HG03060 (cell line): ENCODE data around the gene SV2A.
A peak's percentile ranks its signal among the peaks of the same experiment; 100 is the strongest.

Experiments used
- ATAC-seq: cut with Tn5 transposase; IDR thresholded peaks from one replicate; pipeline ENCODE4 v1.9.1; 2021; ENCODE audit warnings: low read depth, moderate number of reproducible peaks; ENCODE audit not compliant: unreplicated experiment

The SV2A gene

DNA sequence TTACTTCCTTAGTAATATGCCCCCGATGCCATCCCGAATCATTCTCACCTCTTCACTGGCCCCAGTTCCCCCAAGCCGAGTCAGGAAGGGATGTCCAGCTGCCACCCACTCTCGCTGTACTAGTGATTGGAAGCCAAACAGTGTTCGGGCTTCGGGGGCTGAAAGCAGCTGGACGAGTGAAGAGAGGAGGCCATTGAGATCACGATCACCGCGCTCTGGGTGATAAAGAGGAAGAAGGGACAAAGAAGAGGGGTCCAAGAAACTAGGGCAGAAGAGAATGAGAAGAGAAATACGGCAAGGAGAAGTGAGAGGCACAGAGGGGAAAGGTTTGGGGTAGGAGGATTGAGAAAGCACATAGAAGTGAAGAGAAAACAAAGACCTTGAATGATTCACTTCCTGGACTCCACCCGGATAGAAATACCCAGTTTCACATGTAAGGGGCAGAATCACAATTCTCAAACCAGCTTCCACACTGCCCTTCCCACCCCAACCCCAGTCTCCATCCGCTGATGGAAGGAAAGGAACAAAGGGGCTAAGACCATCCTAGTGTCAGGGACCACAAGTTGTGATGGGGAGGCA lies 13.7 kb upstream of the SV2A start:
- ATAC-seq: no peak

DNA sequence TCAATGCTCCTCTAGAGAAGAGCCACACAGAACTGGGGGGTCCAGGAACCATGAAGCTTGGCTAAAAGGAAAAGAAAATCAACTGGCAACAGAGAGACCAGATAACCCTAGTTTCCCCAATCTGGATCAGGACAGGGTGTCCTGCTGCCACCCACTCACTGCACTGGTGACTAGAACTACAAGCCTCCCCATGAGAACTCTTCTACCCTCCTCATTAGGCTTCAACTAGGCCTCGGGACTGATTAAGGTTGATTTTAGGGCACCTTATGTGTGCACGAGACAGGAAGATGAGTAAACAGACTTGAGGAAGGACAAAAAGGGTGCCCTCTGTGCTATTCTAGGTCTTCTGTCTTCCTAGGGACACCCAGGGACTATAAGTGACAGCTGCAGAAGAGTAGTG lies 12.2 kb upstream of the SV2A start:
- no peak for ATAC-seq

- ATAC-seq: no peak
Measured at GRCh38 chr1:149928401-149928724, 10.7 kb upstream of the SV2A start.

- peak; percentile 53 for ATAC-seq
Measured at GRCh38 chr1:149927563-149928400, 10.1 kb upstream of the SV2A start, which contains the start of gene SF3B4. Gene SF3B4 (minus strand): TSS chr1:149927803. CDS start chr1:149927759, 44 bp downstream.

GRCh38 chr1:149927056-149927562 lies 9.5 kb upstream of the SV2A start:
- no peak for ATAC-seq

- no peak for ATAC-seq
Measured at GRCh38 chr1:149926296-149926695, 8.7 kb upstream of the SV2A start.

GRCh38 chr1:149925751-149926150 lies 8.1 kb upstream of the SV2A start:
- ATAC-seq: no peak

- ATAC-seq: no peak
Measured at GRCh38 chr1:149925345-149925744, 7.7 kb upstream of the SV2A start.

- ATAC-seq: no peak
Measured at GRCh38 chr1:149923626-149924025, 6.0 kb upstream of the SV2A start.

- ATAC-seq: no peak
Measured at GRCh38 chr1:149916898-149917252, 769 bp downstream of the SV2A start.

- ATAC-seq: no peak
Measured at GRCh38 chr1:149916193-149916897, 1.3 kb downstream of the SV2A start.

- no peak for ATAC-seq
Measured at GRCh38 chr1:149915429-149916192, 2.0 kb downstream of the SV2A start.

DNA sequence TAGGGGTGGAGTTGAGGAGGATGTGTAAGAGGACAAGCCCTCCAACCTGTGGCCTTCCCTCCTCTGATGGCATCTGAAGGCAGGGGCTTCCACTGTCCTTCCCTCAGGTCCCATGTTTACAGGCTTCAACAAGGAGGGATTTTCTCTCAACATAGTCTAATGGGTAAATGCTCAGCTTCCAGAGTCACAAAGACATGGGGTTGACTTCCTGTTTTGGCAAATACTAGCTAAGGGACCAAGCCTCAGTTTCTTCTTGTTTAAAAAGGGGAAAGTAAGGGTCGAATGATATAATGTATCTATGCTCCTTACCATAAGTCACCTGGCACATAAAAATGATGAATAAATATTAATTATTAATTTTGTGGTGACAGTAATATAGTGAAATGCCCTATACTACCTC lies 3.1 kb downstream of the SV2A start:
- ATAC-seq: no peak

GRCh38 chr1:149906570-149907075 lies 11.0 kb downstream of the SV2A start:
- ATAC-seq: no peak

DNA sequence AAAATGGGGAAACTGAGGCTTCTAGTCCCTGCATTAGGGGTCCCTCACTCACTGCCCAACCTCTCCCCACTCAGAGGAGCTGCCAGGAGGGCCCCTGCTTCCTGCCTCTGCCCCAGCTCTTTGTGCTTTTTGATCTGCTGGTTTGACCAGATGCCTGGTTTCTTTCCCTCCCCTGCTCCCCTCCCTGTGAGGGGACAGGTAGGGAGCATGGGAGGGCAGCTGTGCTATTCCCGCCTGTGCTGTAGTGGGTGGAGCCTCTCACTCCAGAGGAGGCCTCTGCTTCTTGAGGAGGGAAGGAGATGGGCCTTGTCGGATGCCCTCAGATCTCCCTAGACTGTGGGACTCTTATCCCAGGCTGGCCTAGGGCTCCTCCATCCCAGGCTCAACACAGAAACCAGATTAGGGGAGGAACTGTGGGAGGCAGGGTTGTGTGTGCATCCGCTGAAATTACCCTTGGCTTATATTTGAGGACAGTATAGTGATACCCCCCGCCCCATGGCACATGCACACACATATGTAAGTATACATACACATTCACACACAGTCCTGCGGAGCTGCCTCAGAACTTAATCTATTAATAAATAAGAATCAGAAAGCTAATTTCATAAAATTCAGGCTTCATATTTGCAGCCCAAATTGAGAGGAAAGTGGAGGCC lies 13.7 kb downstream of the SV2A start:
- ATAC-seq: no peak

DNA sequence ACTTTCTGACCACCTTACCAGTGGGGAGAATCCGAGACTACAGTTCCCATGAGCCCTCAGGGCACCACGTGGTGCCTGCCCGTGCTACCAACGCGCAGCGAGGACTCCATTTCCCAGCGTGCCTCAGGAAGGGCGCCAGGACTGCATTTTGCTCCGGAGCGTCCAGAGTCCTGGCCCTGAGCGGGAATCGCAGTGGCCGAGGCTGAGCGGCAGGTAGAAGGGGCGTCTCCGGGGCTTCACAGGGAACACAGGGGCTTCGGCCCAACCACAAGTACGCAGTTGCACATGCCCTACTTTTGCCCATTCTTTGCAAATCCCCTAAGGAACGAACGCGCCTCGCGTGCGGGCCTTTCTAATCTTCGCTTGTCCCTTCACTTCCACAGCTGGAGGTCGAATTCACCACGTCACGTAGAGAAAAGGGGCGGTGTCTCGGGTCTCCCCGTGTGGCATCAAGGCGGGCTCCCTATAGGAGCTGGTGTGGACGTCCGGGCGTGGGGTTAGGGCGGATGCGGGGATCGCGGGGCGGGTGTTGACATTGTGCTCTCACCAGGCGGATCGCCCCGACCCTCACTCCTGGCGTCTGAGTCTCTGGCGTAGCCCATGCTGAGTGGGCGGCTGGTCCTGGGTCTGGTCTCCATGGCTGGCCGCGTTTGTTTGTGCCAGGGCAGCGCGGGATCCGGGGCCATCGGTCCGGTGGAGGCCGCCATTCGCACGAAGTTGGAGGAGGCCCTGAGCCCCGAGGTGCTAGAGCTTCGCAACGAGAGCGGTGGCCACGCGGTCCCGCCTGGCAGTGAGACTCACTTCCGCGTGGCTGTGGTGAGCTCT lies 18.0 kb downstream of the SV2A start, which contains the start of gene BOLA1:
Gene BOLA1 (plus strand): TSS at position 109 of the 825 bp plus-strand sequence. CDS start 492 bp downstream, at position 601.
- no peak for ATAC-seq

DNA sequence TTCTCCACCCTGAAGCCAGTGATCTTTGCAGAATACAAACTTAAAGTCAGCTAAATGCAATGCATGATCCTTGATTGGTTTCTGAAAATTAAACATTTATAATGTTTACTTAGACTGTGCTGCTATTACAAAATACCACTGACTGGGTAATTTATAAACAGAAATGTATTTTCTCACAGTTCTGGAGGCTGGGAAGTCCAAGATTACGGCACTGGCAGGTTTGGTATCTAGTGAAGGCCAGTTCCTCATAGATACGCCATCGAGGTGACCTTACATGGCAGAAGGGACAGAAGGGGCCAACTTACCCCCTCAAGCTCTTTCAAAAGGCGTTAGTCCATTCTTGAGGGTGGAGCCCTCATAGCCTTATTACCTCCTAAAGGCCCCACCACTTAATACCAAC lies 21.1 kb downstream of the SV2A start:
- ATAC-seq: no peak

- no peak for ATAC-seq
Measured at GRCh38 chr1:149888999-149889289, 28.7 kb downstream of the SV2A start.

- peak; percentile 6 for ATAC-seq
Measured at GRCh38 chr1:149888247-149888998, 29.2 kb downstream of the SV2A start.
